NCI-H226 (cell line): ENCODE measurements around the gene ATXN1L.
"Not testable (repeated sequence)": the region's sequence is repeated elsewhere in the genome, so short reads cannot be mapped to it uniquely, and the experiment has no call there.

Source experiments
- DNase-seq: peaks from one replicate; pipeline ENCODE4 v3.0.0-alpha.2; 2015

The ATXN1L gene

GRCh38 chr16:71894921-71895678, 49.3 kb downstream of the ATXN1L start, which contains the start of gene IST1:
IST1 (plus strand) TSS chr16:71895531; CDS start chr16:71915641, 20,110 bp downstream.
- DNase-seq, result peak; percentile 99

GRCh38 chr16:71895679-71896365, 50.0 kb downstream of the ATXN1L start:
- DNase-seq, result peak; percentile 9

GRCh38 chr16:71896764-71897368, 51.1 kb downstream of the ATXN1L start:
- DNase-seq, result no peak

- no peak for DNase-seq
Observed at GRCh38 chr16:71899171-71899570, 53.4 kb downstream of the ATXN1L start.

DNA sequence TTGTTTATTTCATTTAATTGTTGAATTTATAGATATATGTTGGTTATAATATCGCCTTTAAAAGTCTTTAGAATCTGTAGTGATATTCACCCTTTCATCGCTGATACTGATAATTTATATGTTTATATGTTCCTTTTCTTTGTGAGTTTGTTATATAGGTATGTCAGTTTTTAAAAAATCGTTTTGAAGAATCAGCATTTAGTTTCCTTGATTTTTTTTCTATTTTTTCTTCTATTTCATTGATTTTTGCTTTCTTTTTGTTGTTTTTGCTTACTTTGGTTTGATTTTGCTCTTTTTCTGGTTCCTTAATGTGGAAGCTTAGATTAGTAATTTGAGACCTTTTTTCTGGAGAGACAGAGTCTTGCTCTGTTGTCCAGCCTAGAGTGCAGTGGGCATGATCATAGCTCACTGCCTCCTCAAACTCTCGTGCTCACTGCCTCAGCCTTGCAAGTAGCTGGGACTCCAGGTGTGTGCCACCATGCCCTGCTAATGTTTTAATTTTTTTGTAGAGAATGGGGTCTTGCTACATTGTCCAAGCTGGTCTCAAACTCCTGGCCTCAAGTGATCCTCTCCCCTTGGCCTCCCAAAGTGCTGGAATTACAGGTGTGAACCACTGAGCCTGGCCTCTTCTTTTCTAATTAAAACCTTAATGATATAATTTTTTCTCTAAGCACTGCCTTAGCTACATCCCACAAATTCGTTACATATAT, 57.0 kb downstream of the ATXN1L start:
- no peak for DNase-seq

- DNase-seq, result no peak
Observed at GRCh38 chr16:71903608-71904007, 57.8 kb downstream of the ATXN1L start.

DNA sequence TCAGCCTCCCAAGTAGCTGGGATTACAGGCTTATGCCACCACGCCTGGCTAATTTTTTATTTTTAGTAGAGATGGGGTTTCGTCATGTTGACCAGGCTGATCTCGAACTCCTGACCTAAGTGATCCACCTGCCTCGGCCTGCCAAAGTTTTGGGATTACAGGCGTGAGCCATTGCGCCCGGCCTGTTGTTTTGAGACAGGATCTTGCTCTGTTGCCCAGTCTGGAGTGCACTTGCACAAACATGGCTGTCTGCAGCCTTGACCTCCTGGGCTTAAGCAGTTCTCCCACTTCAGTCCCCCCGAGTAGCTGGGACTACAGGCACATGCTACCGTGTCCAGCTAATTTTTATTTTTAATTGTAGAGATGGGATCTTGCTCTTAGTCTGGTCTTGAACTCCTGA, 58.5 kb downstream of the ATXN1L start:
- DNase-seq, result no peak

GRCh38 chr16:71905765-71906164, 60.0 kb downstream of the ATXN1L start:
- DNase-seq, result not testable (repeated sequence)
